ENCODE measurements around the gene TOPORS. TPM values are rescaled to one million over a fixed set of nuclear protein-coding genes. Genes with fewer than 3 reads are reported as not detected.
A peak's percentile ranks its signal among the peaks of the same experiment; 100 is the strongest.

Gene TOPORS
- total RNA-seq, 4 donors from 2014 or later, result 19.5 to 23.4 (median 22.5) TPM

DNA sequence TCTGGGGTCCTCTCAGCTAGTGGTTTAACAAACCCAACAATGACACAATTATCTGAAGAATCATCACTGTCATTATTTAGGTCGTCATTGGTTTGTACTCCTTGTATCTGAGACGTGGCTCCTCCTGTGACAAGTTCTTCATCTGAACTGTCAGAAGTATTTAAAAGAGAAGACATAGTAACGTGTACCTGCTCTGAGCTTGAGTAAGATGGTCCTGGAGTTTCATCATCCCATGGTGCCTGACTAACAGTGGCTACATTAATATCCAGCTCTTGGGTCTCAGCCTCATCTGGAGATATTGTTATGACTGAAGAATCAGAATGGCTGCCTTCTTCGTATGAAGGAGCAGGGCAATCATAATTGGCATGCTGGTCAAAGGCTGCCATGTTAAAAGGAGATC, 9.3 kb downstream of the TOPORS start:
- WGBS, 2 donors, result 91% methylated on average over 4 of the region's 4 CpGs
- H3K9me3 ChIP-seq, result no peaks in the 10 kb centered on the region

DNA sequence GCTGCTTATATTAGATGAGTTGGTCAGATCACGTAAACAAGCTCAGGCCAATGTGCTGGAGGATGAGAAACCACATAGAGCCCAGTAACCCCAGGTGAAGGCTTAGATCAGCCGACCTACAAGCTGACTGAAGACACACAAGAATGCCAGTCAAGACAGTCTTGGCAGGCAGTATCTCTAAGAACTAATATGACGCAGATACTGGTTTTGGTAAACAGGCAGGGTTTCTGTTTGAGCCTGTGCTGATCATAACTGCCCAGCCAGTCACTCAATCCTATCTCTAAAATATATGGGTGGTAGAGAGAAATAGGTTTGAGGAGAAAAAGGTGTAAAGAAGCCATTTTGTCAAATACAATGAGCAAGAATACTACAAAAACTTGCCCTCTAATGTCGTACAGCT, 18.6 kb downstream of the TOPORS start:
- Histone ChIP-seq H3K9me3 (no peaks in the 10 kb centered on the region), H3K4me3 (no peak overlapping the region), H3K4me1 (no peaks in the 10 kb centered on the region), H3K27ac (no peak overlapping the region), H3K36me3 (peaks cover 0 to 24% (median 0%) of the 10 kb centered on the region in 3 donors), H3K27me3 (no peaks in the 10 kb centered on the region)
- no peak for DNase-seq (ENCODE audit: low spot score in 2 of 2)
- 96 to 98% methylated on average over 4 of the region's 4 CpGs for WGBS, 2 donors
- no peak for TF ChIP-seq POLR2A (IDR thresholded peaks at IDR 0.05)
- no peak for TF ChIP-seq CTCF (IDR thresholded peaks at IDR 0.05)
- TF ChIP-seq EP300 (IDR thresholded peaks at IDR 0.05), result no peak

More for the DNA sequence above, 9.3 kb downstream of the TOPORS start:
- peaks cover 0 to 52% (median 3%) of the 10 kb centered on the region in 3 donors for H3K36me3 ChIP-seq
- H3K4me1 ChIP-seq, result peaks cover 0 to 5% (median 0%) of the 10 kb centered on the region in 4 donors
- no peak overlapping the region for H3K4me3 ChIP-seq
- no peak for DNase-seq (ENCODE audit: low spot score in 2 of 2)
- no peaks in the 10 kb centered on the region for H3K27me3 ChIP-seq
- TF ChIP-seq CTCF (IDR thresholded peaks at IDR 0.05), result no peak
- TF ChIP-seq POLR2A (IDR thresholded peaks at IDR 0.05), result no peak
- no peak for TF ChIP-seq EP300 (IDR thresholded peaks at IDR 0.05)
- no peak overlapping the region for H3K27ac ChIP-seq

DNA sequence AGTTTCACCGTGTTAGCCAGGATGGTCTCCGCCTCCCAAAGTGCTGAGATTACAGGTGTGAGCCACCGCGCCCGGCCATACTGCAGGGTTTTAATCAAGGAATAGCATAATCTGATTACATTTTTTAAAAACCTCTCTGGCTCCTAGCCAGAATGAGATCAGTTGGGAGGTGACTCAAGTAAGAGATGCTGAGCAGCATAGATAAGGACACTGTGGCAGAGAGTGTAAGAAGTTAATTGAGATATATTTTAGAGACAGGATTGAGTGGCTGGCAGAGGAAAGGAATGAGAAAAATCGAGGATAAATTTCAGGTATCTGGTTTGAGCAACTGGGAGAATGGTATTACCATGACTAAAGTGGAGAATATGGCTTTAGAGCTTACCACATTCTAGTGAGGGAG, 19.1 kb downstream of the TOPORS start:
- Histone ChIP-seq H3K36me3 (peaks cover 0 to 22% (median 0%) of the 10 kb centered on the region in 3 donors), H3K4me1 (peaks cover 0 to 1% (median 0%) of the 10 kb centered on the region in 4 donors), H3K4me3 (no peak overlapping the region), H3K27me3 (no peaks in the 10 kb centered on the region), H3K9me3 (no peaks in the 10 kb centered on the region), H3K27ac (no peak overlapping the region)
- no peak for DNase-seq (ENCODE audit: low spot score in 2 of 2)
- TF ChIP-seq CTCF (IDR thresholded peaks at IDR 0.05) (no peak), POLR2A (IDR thresholded peaks at IDR 0.05) (no peak), EP300 (IDR thresholded peaks at IDR 0.05) (no peak)
- 94 to 96% methylated on average over 6 of the region's 6 CpGs for WGBS, 2 donors

- H3K4me3 ChIP-seq, result peak overlapping the region; percentile 38 to 68 (median 53)
- peaks cover 0 to 42% (median 11%) of the 10 kb centered on the region in 4 donors for H3K4me1 ChIP-seq
- TF ChIP-seq EP300 (IDR thresholded peaks at IDR 0.05), result no peak
- TF ChIP-seq CTCF (IDR thresholded peaks at IDR 0.05), result no peak
- TF ChIP-seq POLR2A (IDR thresholded peaks at IDR 0.05), result no peak
- WGBS, 2 donors, result 19 to 21% methylated on average over 2 of the region's 2 CpGs
- H3K27ac ChIP-seq, result peak overlapping the region; percentile 83 to 90 (median 86)
- DNase-seq (ENCODE audit: low spot score in 2 of 2), result no peak
- no peaks in the 10 kb centered on the region for H3K27me3 ChIP-seq
- H3K36me3 ChIP-seq, result peaks cover 0 to 10% (median 0%) of the 10 kb centered on the region in 3 donors
- no peaks in the 10 kb centered on the region for H3K9me3 ChIP-seq
Observed at GRCh38 chr9:32526707-32527048, 25.7 kb downstream of the TOPORS start.

GRCh38 chr9:32526041-32526706, 26.2 kb downstream of the TOPORS start, which contains the start of gene RIGI:
Gene RIGI, minus strand, starts transcription at chr9:32526196. Its CDS starts 30 bp downstream, at chr9:32526166.
- WGBS, 2 donors, result 1% methylated on average over 37 of the region's 37 CpGs
- TF ChIP-seq CTCF (IDR thresholded peaks at IDR 0.05) (peak; percentile 28 to 61 (median 36)), POLR2A (IDR thresholded peaks at IDR 0.05) (peak; percentile 8 to 76), EP300 (IDR thresholded peaks at IDR 0.05) (peak; percentile 69 to 93)
- Histone ChIP-seq H3K4me3 (peak within 1 kb of the TSS; percentile 38 to 68 (median 53)), H3K36me3 (peaks cover 0 to 5% (median 0%) of the 10 kb centered on the region in 3 donors), H3K27ac (peak within 1 kb of the TSS; percentile 83 to 90 (median 86)), H3K9me3 (no peaks in the 10 kb centered on the region), H3K4me1 (peaks cover 0 to 42% (median 11%) of the 10 kb centered on the region in 4 donors), H3K27me3 (no peaks in the 10 kb centered on the region)
- peak; percentile 89 to 90 for DNase-seq (ENCODE audit: low spot score in 2 of 2)

All from tibial nerve (tissue), 4 donors.